DMS153 treated with DMSO at 0.1 percent for 48 hours (cell line): ENCODE data around the gene RAB4B.
"Not testable (repeated sequence)": the region's sequence is repeated elsewhere in the genome, so short reads cannot be mapped to it uniquely, and the experiment has no call there.

Source experiments
- DNase-seq: peaks from one replicate; lab custom pipeline; 2025; ENCODE audit not compliant: unreplicated experiment; lab: John Stamatoyannopoulos, UW

Gene RAB4B

GRCh38 chr19:40842012-40842411 lies 64.0 kb downstream of the RAB4B start:
- not testable (repeated sequence) for DNase-seq

GRCh38 chr19:40842997-40843652 lies 65.1 kb downstream of the RAB4B start:
- not testable (repeated sequence) for DNase-seq

- DNase-seq: not testable (repeated sequence)
These were observed 65.6 kb downstream of the RAB4B start for GRCh38 chr19:40843653-40844052.
